ENCODE measurements around the gene FBXO2. TPM values are rescaled to one million over a fixed set of nuclear protein-coding genes. Genes with fewer than 3 reads are reported as not detected.

FBXO2 gene
- total and polyA plus RNA-seq, 10 of the 15 experiments (the other 5 are each of a cell fraction or from before 2014, with no cell fraction given): 0.06 to 0.41 (median 0.18) TPM; not detected in 4

GRCh38 chr1:11600836-11601235 lies 53.4 kb downstream of the FBXO2 start:
- intact Hi-C loops (cut with micrococcal nuclease; ENCODE audit: unreplicated experiment): no loop called here
- TF ChIP-seq, protein P1, sequence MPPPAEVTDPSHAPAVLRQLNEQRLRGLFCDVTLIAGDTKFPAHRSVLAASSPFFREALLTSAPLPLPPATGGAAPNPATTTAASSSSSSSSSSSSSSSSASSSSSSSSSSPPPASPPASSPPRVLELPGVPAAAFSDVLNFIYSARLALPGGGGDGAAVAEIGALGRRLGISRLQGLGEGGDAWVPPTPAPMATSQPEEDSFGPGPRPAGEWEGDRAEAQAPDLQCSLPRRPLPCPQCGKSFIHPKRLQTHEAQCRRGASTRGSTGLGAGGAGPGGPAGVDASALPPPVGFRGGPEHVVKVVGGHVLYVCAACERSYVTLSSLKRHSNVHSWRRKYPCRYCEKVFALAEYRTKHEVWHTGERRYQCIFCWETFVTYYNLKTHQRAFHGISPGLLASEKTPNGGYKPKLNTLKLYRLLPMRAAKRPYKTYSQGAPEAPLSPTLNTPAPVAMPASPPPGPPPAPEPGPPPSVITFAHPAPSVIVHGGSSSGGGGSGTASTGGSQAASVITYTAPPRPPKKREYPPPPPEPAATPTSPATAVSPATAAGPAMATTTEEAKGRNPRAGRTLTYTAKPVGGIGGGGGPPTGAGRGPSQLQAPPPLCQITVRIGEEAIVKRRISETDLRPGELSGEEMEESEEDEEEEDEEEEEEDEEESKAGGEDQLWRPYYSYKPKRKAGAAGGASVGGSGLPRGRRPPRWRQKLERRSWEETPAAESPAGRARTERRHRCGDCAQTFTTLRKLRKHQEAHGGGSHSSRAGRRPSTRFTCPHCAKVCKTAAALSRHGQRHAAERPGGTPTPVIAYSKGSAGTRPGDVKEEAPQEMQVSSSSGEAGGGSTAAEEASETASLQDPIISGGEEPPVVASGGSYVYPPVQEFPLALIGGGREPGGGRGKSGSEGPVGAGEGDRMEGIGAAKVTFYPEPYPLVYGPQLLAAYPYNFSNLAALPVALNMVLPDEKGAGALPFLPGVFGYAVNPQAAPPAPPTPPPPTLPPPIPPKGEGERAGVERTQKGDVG (CRISPR knock-in tag; IDR thresholded peaks at IDR 0.05): no peak
- TF ChIP-seq ETV6 (conservative IDR thresholded peaks at IDR 0.05 in 1 of 2, IDR thresholded peaks at IDR 0.05 in 1 of 2; ENCODE audit: borderline replicate concordance in 1 of 2, low read depth in 1 of 2) (no peak), CHD4 (IDR thresholded peaks at IDR 0.05) (no peak), ZNF217 (IDR thresholded peaks at IDR 0.05) (no peak), IRF3 (IDR thresholded peaks at IDR 0.05) (no peak), RELA (IDR thresholded peaks at IDR 0.05; ENCODE audit: borderline replicate concordance, partially characterized antibody) (no peak), TCF3 (IDR thresholded peaks at IDR 0.05; ENCODE audit: borderline replicate concordance, insufficient read depth, low read depth, low read length) (no peak), SIX5 (IDR thresholded peaks at IDR 0.05; ENCODE audit: low read depth, low read length, severe bottlenecking) (no peak), MYB (IDR thresholded peaks at IDR 0.05; ENCODE audit: borderline replicate concordance, low read depth, low read length) (no peak), ZNF274 (IDR thresholded peaks at IDR 0.05; ENCODE audit: insufficient read depth, insufficient read length) (no peak), POLR2A (IDR thresholded peaks at IDR 0.05; ENCODE audit: low read depth, low read length) (no peak), EED (IDR thresholded peaks at IDR 0.05; ENCODE audit: low read depth) (no peak)
- TF ChIP-seq, protein P2, sequence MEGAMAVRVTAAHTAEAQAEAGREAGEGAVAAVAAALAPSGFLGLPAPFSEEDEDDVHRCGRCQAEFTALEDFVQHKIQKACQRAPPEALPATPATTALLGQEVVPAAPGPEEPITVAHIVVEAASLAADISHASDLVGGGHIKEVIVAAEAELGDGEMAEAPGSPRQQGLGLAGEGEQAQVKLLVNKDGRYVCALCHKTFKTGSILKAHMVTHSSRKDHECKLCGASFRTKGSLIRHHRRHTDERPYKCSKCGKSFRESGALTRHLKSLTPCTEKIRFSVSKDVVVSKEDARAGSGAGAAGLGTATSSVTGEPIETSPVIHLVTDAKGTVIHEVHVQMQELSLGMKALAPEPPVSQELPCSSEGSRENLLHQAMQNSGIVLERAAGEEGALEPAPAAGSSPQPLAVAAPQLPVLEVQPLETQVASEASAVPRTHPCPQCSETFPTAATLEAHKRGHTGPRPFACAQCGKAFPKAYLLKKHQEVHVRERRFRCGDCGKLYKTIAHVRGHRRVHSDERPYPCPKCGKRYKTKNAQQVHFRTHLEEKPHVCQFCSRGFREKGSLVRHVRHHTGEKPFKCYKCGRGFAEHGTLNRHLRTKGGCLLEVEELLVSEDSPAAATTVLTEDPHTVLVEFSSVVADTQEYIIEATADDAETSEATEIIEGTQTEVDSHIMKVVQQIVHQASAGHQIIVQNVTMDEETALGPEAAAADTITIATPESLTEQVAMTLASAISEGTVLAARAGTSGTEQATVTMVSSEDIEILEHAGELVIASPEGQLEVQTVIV (IDR thresholded peaks at IDR 0.05; ENCODE audit: borderline replicate concordance, partially characterized antibody): no peak
- TF ChIP-seq, protein P3, sequence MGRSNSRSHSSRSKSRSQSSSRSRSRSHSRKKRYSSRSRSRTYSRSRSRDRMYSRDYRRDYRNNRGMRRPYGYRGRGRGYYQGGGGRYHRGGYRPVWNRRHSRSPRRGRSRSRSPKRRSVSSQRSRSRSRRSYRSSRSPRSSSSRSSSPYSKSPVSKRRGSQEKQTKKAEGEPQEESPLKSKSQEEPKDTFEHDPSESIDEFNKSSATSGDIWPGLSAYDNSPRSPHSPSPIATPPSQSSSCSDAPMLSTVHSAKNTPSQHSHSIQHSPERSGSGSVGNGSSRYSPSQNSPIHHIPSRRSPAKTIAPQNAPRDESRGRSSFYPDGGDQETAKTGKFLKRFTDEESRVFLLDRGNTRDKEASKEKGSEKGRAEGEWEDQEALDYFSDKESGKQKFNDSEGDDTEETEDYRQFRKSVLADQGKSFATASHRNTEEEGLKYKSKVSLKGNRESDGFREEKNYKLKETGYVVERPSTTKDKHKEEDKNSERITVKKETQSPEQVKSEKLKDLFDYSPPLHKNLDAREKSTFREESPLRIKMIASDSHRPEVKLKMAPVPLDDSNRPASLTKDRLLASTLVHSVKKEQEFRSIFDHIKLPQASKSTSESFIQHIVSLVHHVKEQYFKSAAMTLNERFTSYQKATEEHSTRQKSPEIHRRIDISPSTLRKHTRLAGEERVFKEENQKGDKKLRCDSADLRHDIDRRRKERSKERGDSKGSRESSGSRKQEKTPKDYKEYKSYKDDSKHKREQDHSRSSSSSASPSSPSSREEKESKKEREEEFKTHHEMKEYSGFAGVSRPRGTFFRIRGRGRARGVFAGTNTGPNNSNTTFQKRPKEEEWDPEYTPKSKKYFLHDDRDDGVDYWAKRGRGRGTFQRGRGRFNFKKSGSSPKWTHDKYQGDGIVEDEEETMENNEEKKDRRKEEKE (IDR thresholded peaks at IDR 0.05): no peak
- in situ Hi-C loops (cut with MboI): no loop called here
- no TSS peak for BruUV-seq (replicated peaks)
- no peaks in the 10 kb centered on the region; a peak in 1 of 4 replicates for H3K27me3 ChIP-seq (replicated peaks in 1 of 2; ENCODE audit: control insufficient read depth in 2 of 2, insufficient read depth in 2 of 2, low read length in 1 of 2)
- POLR2A ChIA-PET: no interaction called here
- no peaks in the 10 kb centered on the region for H3K79me2 ChIP-seq (ENCODE audit: control insufficient read depth, insufficient read depth, low read length)
- no peak overlapping the region for H3K27ac ChIP-seq (ENCODE audit: control insufficient read depth, insufficient read depth)
- no peak overlapping the region for H2AFZ ChIP-seq (ENCODE audit: control insufficient read depth, low read depth, low read length)
- ATAC-seq (no peak), DNase-seq (ENCODE audit: low read depth, low spot score) (no peak), FAIRE-seq (no peak)
- no peaks in the 10 kb centered on the region for H4K20me1 ChIP-seq (ENCODE audit: control insufficient read depth, insufficient read depth)
- no peaks in the 10 kb centered on the region for H3K9me3 ChIP-seq (replicated peaks; ENCODE audit: control insufficient read depth, insufficient read depth, low read length)
- CTCF ChIA-PET: no interaction called here
- SMC1A ChIA-PET (ENCODE audit: uncharacterized antibody, unreplicated experiment): no interaction called here
- RAD21 ChIA-PET (ENCODE audit: unreplicated experiment): no interaction called here
- WGBS (ENCODE audit: insufficient coverage, insufficient replicate concordance, low lambda C conversion rate, missing lambda C conversion rate): 15% methylated on average over 7 of the region's 7 CpGs
- H3K36me3 ChIP-seq (ENCODE audit: control insufficient read depth in 2 of 2, insufficient read depth in 2 of 2, low read length in 1 of 2): no peaks in the 10 kb centered on the region
- H3K9ac ChIP-seq (ENCODE audit: control insufficient read depth, insufficient read depth, low read length): no peak overlapping the region
- H3K4me2 ChIP-seq (ENCODE audit: control insufficient read depth, insufficient read depth): no peak overlapping the region
- no peaks in the 10 kb centered on the region for H3K4me1 ChIP-seq (ENCODE audit: control insufficient read depth, insufficient read depth, low read length)
- H3K4me3 ChIP-seq: no peak overlapping the region

Measured in GM12878 (cell line).